ENCODE measurements around the gene RRP15.
"Not testable (repeated sequence)": the region's sequence is repeated elsewhere in the genome, so short reads cannot be mapped to it uniquely, and the experiment has no call there.

RRP15 gene

DNA sequence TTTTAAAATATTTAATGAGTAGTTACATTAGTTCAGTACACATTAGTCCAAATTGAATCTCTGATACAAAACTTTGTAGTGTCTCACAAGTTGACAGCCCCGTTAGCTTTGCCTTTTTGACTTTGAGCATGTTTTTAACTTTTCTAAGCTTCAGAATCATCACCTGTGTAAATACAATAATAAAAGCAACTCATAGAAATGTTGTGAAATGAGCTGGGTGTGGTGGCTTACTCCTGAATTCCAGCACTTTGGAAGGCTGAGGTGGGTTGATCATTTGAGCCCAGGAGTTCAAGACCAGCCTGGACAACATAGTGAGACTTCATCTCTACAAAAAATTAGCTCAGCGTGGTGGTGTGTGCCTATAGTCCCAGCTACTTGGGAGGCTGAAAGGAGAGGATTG is 11.1 kb downstream of the RRP15 start:
- H3K4me3 ChIP-seq (ENCODE audit: low read depth, low read length) = no peak overlapping the region

DNA sequence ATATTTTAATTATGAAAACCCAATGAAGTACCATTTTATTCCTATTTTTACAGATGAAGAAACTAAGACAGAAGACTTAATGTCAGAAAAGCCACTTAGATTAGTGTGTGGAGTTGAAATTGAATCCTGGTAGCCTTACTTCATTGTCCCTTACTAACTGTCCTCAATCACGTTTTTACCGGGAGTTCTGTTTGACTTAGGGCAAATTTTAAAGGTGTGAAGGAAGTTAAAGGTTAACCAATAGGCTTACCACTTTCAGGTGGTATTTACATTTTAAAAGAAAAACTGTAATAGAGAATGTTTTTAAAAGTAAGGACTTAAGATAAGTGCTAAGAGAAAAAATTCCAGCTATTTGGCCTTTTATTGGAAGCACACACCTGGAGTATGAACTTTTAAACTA is 12.4 kb downstream of the RRP15 start:
- H3K4me3 ChIP-seq (ENCODE audit: low read depth, low read length) = no peak overlapping the region

DNA sequence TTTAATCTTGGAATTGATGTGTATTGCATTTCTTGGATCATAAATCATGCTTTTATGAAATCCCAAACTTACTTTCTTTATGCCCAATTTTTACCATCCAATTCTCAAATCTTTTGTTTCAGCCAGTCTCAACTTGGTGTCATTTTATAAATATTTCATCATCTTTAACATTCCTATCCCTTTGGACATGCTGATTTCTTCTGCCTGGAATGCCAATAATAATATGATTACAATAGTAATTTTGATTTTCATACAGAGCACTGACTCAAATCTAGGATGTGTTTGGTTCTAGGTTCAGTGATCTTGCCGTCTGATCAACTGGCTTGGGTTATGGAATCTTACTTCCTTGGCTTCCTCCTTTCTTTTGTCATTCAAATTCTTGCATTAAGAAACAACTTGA is 12.8 kb downstream of the RRP15 start:
- H3K4me3 ChIP-seq (ENCODE audit: low read depth, low read length) = no peak overlapping the region

DNA sequence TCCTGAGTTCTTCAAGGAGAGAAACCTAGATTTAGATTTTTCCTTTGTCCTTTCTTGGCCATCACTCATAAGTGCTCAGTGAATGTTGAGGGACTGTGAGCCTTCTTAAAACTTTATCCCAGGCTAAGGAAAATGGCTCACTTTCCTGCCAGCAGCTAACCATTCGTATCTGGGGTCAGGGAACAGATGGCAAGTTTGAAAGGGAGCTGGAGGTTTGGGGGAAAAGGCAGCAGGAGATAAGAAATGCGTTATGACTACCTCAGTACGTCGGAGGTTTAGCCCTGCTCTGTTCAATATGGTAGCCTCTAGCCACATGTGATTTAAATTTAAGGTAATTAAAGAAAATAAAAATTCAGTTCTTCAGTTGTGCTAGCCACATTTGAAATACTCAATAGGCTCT is 13.3 kb downstream of the RRP15 start:
- H3K4me3 ChIP-seq (ENCODE audit: low read depth, low read length) = no peak overlapping the region

DNA sequence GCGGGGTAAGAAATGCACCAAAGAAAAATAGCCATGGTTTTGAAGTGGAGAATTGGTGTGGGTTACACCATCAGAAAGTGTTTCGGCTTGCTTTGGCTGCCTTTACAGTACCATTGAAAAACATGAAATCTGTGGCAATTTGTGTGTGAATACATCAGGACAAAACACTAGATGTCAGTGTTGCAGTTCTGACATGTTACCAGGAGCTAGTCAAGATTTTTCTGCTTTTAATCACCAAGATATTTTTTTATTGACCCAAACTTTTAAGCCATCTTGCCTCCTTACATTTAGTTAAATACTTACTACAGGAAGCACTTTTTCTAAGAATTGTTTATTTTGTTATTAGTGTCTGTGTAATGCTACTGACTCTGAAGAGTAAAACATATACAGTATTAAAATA is 14.3 kb downstream of the RRP15 start:
- no peak overlapping the region for H3K4me3 ChIP-seq (ENCODE audit: low read depth, low read length)

DNA sequence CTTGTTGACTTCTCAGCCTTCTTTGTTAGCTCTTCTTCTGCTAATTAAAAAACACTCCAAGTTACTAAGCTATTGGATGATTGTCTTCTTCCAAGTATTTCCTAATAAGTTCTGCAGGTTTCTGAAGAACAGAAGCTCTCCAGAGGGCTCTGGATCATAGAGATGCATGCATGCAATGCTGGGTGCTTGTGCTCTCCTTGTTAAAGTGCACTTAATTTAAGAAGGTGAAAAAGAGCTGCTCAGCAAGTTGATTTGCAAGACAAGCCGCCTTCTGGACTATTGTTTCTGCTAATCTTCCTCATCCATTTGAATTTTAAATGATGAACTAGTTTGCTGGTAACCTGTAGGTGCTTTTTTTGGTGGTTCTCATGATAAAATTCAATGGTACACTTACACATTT is 16.1 kb downstream of the RRP15 start:
- H3K4me3 ChIP-seq (ENCODE audit: low read depth, low read length) = no peak overlapping the region

DNA sequence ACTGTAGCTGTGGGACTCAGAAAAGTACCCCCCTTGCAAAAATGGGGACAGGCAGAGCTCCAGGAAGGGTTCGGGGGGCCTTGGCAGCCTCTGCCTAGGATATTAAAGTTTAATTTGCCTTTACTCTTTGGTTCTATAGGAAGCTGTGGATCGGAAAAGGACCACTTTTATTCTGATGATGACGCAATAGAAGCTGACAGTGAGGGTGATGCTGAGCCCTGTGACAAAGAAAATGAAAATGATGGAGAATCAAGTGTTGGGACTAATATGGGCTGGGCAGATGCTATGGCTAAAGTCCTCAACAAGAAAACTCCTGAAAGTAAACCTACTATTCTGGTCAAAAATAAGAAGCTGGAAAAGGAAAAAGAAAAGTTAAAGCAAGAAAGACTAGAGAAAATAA is 17.1 kb downstream of the RRP15 start:
- no peak overlapping the region for H3K4me3 ChIP-seq (ENCODE audit: low read depth, low read length)

DNA sequence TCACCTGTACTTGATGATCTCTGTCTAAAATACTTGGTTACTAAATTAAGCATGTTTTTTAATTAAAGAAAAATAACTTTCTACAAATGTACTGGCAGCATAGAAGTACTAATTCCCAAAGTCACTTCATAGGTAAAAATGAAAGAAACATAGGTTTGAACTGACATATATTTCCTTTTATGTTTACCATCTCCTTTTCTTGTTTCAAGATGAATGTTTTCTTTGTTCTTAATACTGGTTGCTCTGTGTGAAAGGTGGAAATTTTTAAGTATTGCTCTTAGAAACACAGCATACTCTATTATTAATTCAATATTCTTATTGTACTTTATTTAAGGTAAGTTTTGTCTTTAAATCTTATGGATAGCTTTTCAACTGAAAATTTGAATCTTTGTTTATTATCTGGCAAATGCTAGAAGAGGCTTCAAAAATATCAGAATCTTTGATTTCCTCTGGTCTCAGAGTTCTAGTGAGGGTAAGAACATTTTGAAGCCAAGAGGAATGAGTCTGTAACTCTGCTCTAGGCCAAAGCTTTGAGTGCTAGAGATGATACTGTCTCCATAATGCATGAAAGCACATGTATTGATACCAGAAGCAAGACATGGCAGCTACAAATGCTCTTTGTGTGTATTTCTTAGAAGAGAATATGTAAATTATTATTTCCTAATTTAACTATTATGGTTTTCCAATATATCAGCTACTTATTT is 18.2 kb downstream of the RRP15 start:
- H3K4me3 ChIP-seq (ENCODE audit: low read depth, low read length) = no peak overlapping the region

DNA sequence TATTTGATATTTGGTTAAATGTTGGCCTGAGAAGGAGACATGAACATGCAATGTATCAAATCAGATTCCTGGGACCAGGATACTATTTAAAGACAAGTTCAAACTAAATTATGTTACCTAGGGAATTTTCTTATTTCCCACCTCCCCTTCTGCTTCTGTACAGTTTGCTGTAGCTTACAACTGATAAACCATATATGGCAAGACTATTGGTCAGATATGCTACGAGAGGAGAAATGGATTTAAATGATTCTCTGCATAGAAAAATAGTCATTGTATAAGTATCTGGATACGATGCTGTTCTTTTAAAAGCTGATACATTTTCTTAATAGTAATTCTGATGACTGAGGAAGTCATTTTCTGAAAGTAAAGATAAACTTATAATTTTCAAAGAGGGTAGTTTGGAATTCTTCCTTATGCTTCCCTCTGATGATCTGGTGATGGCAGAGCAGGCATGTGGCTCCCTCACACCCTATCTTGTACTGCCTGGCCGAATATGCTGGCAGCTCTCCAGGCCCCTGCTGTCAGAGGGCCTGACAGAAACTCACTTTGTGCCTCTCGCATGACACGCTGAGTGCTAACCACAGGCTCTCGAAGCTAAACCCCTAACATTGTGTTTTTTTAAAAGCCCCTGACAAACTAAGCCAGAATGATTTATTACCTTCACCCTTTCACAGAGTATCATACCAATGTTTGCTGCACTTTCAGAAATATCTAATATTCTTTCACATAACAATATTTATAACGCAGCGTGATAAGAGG is 19.4 kb downstream of the RRP15 start:
- H3K4me3 ChIP-seq (ENCODE audit: low read depth, low read length) = no peak overlapping the region

DNA sequence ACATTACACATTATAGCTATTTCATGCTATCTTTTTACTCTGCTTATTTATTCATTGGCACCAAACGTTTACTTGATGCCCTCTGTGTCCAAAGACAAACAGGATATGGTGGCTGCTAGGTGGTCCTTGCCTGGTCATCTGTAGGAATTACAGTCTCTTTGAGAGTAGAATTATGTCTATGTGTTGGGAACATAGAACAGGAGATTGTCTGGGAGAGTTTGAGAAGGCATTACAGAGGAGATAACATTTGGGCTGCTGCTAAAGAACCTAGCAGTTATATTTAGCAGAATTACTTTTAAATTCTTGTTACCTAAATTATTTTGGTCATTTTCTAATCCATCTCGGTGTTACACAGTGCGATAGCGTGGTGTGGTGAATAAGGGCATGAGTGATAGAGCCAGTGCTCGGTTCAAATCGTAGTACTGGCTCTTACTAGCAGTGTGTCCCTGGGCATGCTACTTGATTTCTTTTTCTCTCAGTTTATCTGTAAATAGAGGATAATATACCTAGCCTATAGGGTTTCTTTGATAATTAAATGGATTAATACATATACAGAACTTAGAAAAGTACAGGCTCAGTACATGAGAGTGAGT is 20.5 kb downstream of the RRP15 start:
- no peak overlapping the region for H3K4me3 ChIP-seq (ENCODE audit: low read depth, low read length)

DNA sequence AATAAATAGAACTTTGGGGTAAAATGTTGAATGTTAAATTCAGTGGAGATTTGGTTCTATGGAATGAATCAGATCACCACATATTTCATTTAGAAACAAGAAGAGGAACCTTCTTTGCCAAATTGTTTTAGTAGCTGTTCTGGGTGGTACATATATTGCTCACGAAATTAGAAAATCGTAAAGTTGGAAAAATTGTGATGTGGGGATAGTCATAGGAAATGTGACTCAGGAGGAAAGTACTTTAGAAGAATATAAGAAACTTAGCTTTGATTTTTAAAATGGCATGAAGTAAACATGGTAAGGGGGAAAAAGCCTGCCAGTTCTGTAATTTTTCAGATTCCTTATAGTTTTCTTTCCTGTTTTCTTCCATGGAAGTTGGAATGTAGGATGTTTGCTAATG is 27.4 kb downstream of the RRP15 start:
- H3K4me3 ChIP-seq (ENCODE audit: low read depth, low read length) = no peak overlapping the region

DNA sequence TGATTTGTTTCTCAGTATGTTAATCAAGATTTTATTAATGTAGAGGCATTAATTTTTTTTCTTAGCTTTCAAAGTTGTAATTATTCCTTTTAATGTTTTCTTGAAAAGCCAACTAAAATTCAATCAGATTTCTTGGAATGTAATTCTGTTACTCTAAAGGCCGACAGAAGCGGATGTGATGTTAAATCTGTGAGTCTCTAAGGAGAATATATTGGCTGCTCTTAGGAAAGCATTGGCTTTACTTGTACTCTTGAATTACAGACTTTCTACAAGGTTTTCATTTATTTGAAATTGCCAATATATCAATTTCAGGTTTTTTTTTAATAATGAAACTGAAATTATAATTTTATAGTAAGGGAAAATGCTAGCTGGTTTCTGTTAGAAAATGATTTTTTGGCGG is 29.2 kb downstream of the RRP15 start:
- no peak overlapping the region for H3K4me3 ChIP-seq (ENCODE audit: low read depth, low read length)

DNA sequence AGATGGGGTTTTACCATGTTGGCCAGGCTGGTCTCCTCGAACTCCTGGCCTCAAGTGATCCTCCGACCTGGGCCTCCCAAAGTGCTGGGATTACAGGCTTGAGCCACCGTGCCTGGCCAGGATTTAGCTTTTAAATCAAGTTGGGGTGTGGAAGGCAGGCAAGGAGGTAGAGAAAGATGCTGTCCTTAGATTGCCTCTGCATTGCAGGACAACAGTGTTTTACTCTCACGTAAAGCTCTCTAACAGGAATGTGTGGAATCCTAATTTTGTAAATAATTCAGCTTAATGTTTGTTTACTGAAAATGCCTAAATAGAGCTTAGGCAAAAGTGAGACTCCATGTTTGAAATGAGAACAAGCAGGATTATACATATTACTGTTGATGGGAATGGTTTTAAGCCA is 30.5 kb downstream of the RRP15 start:
- H3K4me3 ChIP-seq (ENCODE audit: low read depth, low read length) = no peak overlapping the region

DNA sequence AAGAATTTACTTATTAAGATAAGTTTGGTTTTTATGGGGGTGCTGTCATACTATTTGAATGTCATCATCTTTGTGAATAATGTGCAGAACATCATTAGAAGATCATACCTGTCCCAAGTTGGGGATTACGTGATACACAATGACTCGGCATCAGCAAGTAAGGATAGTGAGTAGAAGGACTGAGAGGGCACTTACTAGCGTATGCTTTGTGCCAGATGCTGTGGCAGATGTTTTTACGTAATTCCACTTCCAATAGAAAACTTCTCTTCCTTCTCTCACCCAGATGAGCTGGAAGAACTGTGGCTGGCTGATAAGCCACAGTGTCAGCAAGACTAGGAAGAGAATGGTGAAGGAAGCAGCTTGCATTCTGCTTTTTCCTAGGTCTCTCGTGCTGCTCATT is 32.0 kb downstream of the RRP15 start:
- no peak overlapping the region for H3K4me3 ChIP-seq (ENCODE audit: low read depth, low read length)

DNA sequence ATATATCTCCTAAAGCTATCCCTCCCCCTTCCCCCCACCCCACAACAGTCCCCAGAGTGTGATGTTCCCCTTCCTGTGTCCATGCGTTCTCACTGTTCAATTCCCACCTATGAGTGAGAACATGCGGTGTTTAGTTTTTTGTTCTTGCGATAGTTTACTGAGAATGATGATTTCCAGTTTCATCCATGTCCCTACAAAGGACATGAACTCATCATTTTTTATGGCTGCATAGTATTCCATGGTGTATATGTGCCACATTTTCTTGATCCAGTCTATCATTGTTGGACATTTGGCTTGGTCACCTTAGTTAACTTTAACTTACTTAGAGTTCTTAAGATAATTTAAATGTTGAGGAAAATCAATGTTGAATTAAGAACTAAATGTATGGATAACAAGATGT is 35.1 kb downstream of the RRP15 start:
- not testable (repeated sequence) for H3K4me3 ChIP-seq (ENCODE audit: low read depth, low read length)

DNA sequence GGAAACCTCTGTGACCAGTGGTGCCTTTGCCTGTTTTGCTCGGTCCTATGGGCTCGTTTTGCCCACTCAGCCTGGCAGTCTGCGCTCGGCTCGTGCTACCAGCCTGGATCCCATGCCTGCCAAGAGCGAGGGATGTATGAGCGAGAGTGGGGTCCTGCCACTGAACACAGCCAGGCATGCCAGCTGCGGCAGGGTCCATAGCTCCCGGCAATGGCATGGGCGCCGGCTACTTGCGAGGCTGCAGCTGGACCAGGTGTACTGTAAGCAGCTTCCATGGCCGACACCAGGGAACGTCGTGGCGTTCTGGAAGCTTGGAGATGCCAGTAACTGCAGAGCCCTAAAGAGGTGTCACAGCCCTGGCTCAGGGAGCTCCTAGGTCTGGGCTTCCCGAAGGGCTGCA is 37.7 kb downstream of the RRP15 start:
- no peak overlapping the region for H3K4me3 ChIP-seq (ENCODE audit: low read depth, low read length)

DNA sequence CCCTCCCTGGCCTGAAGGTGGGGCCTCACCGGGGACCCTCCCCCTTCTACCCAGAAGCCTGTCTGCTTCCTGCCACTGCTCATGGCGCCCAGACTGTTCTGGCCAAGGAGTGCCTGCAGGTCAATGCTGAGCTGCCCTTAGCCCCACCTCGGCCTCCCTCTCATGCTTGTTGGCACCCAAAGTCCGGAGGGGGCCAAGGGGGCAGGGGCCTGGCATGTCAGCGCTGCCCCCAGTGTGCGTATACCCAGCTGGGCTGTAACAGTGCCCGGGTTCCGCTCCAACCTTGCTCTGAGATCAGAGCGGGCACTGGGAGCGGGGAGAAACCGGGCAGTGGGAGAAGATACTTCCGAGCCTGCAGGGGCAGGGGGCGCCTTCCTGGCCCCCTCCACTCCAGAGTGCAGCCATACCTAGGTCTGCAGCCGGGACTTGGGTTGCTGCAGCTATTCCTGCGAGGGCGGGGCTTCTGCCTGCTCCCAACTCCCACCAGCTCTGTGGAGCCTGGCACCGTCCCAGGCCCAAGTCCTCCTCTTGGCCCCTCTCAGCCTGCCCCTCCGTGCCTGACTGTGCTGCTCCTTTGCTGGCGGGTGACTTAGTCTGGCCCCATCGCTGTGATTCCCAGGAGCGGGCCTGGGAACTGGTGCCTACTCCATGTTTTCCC is 38.6 kb downstream of the RRP15 start:
- no peak overlapping the region for H3K4me3 ChIP-seq (ENCODE audit: low read depth, low read length)

DNA sequence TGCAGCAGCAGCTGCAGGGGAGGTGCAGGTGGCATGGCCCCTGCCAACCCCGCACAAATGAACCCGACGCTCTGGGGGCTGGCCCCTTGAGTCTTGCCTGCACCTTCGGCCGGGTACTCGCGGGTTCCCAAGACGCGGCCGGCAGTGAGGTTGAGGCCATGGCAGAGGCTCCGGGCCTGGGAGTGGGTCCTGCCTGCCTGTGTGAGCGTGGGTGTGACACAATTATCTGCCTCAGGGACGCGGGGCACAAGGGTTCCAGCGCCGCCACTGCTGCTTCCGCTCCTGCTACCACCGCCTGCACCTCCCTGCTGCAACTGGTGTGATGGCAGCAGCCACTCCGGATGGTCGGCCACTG is 39.1 kb downstream of the RRP15 start:
- H3K4me3 ChIP-seq (ENCODE audit: low read depth, low read length) = no peak overlapping the region

DNA sequence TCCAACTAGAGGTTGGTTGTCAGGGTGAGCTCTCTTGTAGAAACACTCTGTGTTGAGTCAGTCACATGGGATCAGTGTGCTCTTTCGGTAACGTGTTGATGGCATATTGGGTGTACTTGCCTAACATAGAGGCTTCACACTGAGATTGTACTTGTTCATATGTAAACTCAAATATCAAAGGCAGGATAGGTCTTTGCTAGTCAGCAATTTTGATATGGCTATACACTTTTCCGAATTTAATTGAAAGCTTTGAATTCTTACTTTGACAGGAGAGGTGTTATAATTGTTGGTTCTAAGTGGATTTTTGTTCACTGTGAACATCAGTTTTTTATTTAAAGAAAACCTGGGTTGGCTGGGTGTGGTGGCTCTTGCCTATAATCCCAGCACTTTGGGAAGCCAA is 43.7 kb downstream of the RRP15 start:
- H3K4me3 ChIP-seq (ENCODE audit: low read depth, low read length) = no peak overlapping the region

DNA sequence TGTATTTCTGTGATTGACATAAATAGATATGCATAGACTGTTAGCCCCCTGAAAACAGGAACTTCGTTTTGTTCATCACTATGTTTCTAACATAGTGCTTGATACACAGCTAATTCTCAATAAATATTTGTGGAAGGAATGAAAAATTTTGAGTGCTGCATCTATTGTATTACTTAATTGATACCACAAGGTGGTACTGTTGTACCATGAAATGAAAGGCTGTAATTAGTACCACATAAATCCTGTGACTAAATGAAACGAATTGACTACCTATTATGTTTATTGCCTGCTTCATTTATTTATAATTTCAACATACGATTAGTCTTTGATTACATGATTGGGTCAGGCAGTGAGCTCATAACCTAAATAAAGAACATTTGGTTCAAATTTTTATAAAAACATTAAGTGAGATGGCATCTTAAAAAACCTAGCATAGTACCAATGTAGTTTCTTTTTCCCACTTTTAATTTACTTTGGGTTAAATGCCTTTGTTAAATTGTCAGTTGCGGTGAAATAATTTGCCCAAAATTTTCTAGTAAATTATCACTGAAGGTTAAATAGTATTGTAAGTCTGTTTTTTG is 45.0 kb downstream of the RRP15 start:
- no peak overlapping the region for H3K4me3 ChIP-seq (ENCODE audit: low read depth, low read length)

DNA sequence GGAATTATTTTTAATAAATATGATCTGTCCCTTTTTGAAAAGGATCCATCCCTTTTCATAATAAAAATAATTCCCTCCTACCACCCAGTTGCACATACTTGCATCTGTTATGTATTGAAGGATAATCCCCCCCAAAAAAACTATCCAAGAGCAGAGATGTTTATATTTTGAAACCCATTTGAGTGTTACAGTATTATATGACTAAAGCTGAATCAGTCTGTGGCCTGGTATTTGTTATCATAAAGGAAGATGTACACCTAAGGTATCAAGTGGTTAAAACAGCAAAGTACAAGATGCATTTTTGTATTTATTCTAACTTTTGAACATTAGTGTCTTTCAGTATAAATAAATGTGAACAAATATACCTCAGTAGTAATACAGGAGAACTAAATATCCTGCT is 47.3 kb downstream of the RRP15 start:
- no peak overlapping the region for H3K4me3 ChIP-seq (ENCODE audit: low read depth, low read length)

DNA sequence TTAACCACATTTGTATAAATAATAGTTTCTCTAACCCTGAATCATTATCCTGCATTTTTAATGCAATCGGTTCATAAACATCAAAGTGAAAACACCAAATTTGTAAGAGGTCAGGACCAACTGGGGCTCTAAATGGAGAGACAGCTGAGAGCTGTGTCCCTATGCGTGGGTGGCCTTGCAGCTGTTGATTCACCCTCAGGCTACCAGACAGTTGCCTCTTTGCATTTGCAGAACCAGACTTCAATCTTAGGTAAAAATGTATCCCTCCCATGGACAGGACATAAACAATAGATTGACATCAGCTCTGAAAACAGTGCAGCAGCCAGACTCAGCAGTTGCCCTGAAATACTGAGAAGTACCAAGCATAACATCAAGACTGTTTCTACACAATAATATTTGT is 51.2 kb downstream of the RRP15 start:
- H3K4me3 ChIP-seq (ENCODE audit: low read depth, low read length) = no peak overlapping the region

All from iPS-11a (cell line).